ENCODE measurements around the gene TNNC1. TPM values are rescaled to one million over a fixed set of nuclear protein-coding genes. Genes with fewer than 3 reads are reported as not detected.

TNNC1 gene
- total and polyA plus RNA-seq, 2 of the 13 experiments (the other 11 are each of a cell fraction or from before 2014, with no cell fraction given), result 11.8 to 36.4 TPM

DNA sequence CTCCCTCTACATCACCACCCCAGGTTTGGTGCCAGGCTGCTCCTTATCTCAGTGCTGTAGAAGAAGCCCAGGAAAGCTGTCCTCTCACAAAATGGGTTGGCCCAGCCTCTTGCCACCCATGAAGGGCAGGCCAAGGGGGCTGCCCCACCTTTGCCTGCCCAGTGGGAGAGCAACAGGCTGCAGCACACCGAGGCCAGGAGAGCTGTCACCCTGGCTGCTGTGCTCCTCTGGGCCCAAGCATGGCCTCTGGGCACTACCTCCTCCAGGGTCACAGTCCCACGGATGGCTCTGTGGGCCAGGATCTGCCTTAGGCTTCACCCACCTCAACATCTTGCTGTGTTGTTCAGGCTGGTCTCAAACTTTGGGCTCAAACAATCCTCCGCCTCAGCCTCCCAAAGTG, 34.9 kb upstream of the TNNC1 start:
- Histone ChIP-seq H3K9me3 (ENCODE audit: low read length) (no peaks in the 10 kb centered on the region), H3K27ac (ENCODE audit: extremely low read length, insufficient read depth, low read length) (no peak overlapping the region), H3K79me2 (ENCODE audit: insufficient read depth, low read length) (no peaks in the 10 kb centered on the region), H3K36me3 (replicated peaks in 1 of 2; ENCODE audit: control insufficient read depth in 1 of 2, insufficient read depth in 2 of 2, low read length in 2 of 2) (peaks cover 18 to 41% of the 10 kb centered on the region in 2 experiments), H3K4me3 (replicated peaks in 1 of 3; ENCODE audit: insufficient read depth in 1 of 3, low read depth in 2 of 3, low read length in 3 of 3) (no peak overlapping the region), H2AFZ (ENCODE audit: low read length) (no peak overlapping the region), H3K4me1 (ENCODE audit: insufficient read depth, low read length) (peaks cover 4% of the 10 kb centered on the region; the same call in 1 of the 2 replicates), H3K4me2 (ENCODE audit: low read depth, low read length) (no peak overlapping the region), H3K9ac (ENCODE audit: insufficient read depth, low read depth, low read length) (no peak overlapping the region), H4K20me1 (ENCODE audit: insufficient read depth, low read length) (no peaks in the 10 kb centered on the region; the same call in 1 of the 2 replicates), H3K27me3 (ENCODE audit: control insufficient read depth in 1 of 2, insufficient read depth in 2 of 2, low read length in 2 of 2) (no peaks in the 10 kb centered on the region)
- intact Hi-C loops (cut with micrococcal nuclease; ENCODE audit: unreplicated experiment) (no loop called here), in situ Hi-C loops (cut with HindIII; ENCODE audit: extremely low pct_ligation_motif_present, low pct_unique_long_range_greater_than_20kb) (no loop called here)
- ATAC-seq (no peak), DNase-seq (ENCODE audit: low spot score) (no peak), FAIRE-seq (no peak)
- ChIA-PET CTCF (ENCODE audit: low intra/inter-chr PET ratio, low total read pairs) (no interaction called here), POLR2A (no interaction called here)
- TF ChIP-seq ELF1 (CRISPR knock-in tag; IDR thresholded peaks at IDR 0.05) (no peak), SMARCE1 (IDR thresholded peaks at IDR 0.05; ENCODE audit: borderline replicate concordance) (no peak), ELF4 (CRISPR knock-in tag; IDR thresholded peaks at IDR 0.05; ENCODE audit: borderline replicate concordance) (no peak), KLF16 (CRISPR knock-in tag; IDR thresholded peaks at IDR 0.05) (no peak), ZNF34 (CRISPR knock-in tag; IDR thresholded peaks at IDR 0.05; ENCODE audit: borderline replicate concordance) (no peak), NCOR1 (IDR thresholded peaks at IDR 0.05; ENCODE audit: borderline replicate concordance, low read length) (no peak), ZFP41 (CRISPR knock-in tag; IDR thresholded peaks at IDR 0.05; ENCODE audit: borderline replicate concordance) (no peak), CEBPG (CRISPR knock-in tag; IDR thresholded peaks at IDR 0.05) (no peak)
- TF ChIP-seq, protein P1, sequence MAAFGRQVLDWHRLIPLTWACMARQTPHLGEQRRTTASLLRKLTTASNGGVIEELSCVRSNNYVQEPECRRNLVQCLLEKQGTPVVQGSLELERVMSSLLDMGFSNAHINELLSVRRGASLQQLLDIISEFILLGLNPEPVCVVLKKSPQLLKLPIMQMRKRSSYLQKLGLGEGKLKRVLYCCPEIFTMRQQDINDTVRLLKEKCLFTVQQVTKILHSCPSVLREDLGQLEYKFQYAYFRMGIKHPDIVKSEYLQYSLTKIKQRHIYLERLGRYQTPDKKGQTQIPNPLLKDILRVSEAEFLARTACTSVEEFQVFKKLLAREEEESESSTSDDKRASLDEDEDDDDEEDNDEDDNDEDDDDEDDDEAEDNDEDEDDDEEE (CRISPR knock-in tag; IDR thresholded peaks at IDR 0.05), result no peak
- no CpG with 5 or more reads among the region's 3 CpGs for WGBS (ENCODE audit: low lambda C conversion rate)
- no TSS peak for BruUV-seq (replicated peaks)

All from HepG2 (cell line).